ENCODE measurements around the gene CYP8B1.

DNA sequence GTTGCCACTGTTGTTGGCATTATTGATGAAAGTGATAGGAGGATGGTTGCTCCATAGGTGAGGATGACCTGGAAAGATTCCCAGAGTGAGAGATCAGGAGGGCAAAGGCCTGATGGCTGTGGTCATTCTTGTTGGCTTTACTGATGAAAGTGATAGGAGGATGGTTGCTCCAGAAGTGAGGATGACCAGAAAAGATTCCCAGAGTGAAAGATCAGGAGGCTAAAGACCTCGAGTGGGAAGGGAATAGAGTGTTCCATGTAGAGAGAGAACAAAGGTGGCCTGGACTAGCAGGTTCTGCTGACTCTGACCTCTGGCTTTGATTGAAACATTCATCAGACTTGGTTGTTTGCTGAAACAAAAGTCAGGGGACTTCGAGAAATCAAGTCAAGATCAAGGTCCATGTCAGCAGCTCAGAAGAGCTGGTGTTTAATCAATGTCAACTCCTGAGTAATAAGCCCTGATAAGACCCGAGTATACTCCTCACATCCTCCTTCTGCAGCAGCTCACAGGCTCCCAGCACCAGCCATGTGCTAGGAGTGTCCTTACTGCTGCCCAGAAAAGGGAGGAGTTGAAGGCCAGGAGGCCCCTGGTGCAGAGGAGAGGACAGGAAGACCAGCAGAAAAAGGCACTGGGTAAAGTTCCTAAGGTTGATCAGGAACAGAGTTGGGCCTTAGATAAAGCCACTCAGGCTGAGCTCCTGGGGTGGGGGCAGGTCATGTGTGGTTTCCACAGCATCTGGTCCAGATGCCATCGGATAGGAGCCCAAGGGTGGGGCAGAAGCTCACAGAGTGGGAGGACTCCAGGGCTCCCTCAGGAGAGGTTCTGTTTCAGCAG lies 19.9 kb downstream of the CYP8B1 start:
- TF ChIP-seq, protein P1, sequence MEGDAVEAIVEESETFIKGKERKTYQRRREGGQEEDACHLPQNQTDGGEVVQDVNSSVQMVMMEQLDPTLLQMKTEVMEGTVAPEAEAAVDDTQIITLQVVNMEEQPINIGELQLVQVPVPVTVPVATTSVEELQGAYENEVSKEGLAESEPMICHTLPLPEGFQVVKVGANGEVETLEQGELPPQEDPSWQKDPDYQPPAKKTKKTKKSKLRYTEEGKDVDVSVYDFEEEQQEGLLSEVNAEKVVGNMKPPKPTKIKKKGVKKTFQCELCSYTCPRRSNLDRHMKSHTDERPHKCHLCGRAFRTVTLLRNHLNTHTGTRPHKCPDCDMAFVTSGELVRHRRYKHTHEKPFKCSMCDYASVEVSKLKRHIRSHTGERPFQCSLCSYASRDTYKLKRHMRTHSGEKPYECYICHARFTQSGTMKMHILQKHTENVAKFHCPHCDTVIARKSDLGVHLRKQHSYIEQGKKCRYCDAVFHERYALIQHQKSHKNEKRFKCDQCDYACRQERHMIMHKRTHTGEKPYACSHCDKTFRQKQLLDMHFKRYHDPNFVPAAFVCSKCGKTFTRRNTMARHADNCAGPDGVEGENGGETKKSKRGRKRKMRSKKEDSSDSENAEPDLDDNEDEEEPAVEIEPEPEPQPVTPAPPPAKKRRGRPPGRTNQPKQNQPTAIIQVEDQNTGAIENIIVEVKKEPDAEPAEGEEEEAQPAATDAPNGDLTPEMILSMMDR (IDR thresholded peaks at IDR 0.05) = no peak
- TF ChIP-seq POLR2A (IDR thresholded peaks at IDR 0.05) = no peak

Data from tibial nerve (tissue), 3 donors.